Epithelial cell of esophagus (primary cell): ENCODE measurements around the gene CCDC81.
"Not testable (repeated sequence)": the region's sequence is repeated elsewhere in the genome, so short reads cannot be mapped to it uniquely, and the experiment has no call there.

Experiments
- DNase-seq: peaks from one replicate; pipeline ENCODE4 v3.0.0; 2010; ENCODE audit warnings: low read depth
- H3K4me3 ChIP-seq: 2 replicates; pipeline ENCODE4 v1.5.1; 2011; ENCODE audit warnings: mild to moderate bottlenecking, low read length, control low read depth
- CTCF ChIP-seq: IDR thresholded peaks from 2 replicates; pipeline ENCODE4 v1.5.1; 2011; ENCODE audit warnings: low read depth, mild to moderate bottlenecking, low read length, control low read depth, inconsistent platforms; ENCODE audit not compliant: insufficient read depth; ENCODE audit errors: missing control alignments

The CCDC81 gene

GRCh38 chr11:86398106-86398505 lies 23.4 kb downstream of the CCDC81 start:
- no peak for TF ChIP-seq CTCF
- no peak overlapping the region for H3K4me3 ChIP-seq
- no peak for DNase-seq

- no peak for DNase-seq
- TF ChIP-seq CTCF = no peak
- H3K4me3 ChIP-seq = no peak overlapping the region
These were observed 28.8 kb downstream of the CCDC81 start for GRCh38 chr11:86403458-86403857.

- peak; percentile 39 for TF ChIP-seq CTCF
- DNase-seq = peak; percentile 9
- no peak overlapping the region for H3K4me3 ChIP-seq
These were observed 34.2 kb downstream of the CCDC81 start for GRCh38 chr11:86408845-86409244.

- TF ChIP-seq CTCF = no peak
- peak; percentile 94 for DNase-seq
- no peak overlapping the region for H3K4me3 ChIP-seq
These were observed 39.3 kb downstream of the CCDC81 start for GRCh38 chr11:86414032-86414431.

GRCh38 chr11:86415026-86415425 lies 40.3 kb downstream of the CCDC81 start:
- TF ChIP-seq CTCF = no peak
- DNase-seq = no peak

GRCh38 chr11:86416494-86416893 lies 41.8 kb downstream of the CCDC81 start:
- no peak overlapping the region for H3K4me3 ChIP-seq
- peak; percentile 20 for DNase-seq
- no peak for TF ChIP-seq CTCF

More at GRCh38 chr11:86415026-86415425, 40.3 kb downstream of the CCDC81 start:
- no peak overlapping the region for H3K4me3 ChIP-seq

- DNase-seq, H3K4me3 ChIP-seq: not testable (repeated sequence)
These were observed 42.3 kb downstream of the CCDC81 start for GRCh38 chr11:86416951-86417350.

- no peak for TF ChIP-seq CTCF
- no peak overlapping the region for H3K4me3 ChIP-seq
- no peak for DNase-seq
These were observed 43.4 kb downstream of the CCDC81 start for GRCh38 chr11:86418106-86418505.
